ENCODE results near the gene ALDH3A1. TPM values are rescaled to one million over a fixed set of nuclear protein-coding genes. Genes with fewer than 3 reads are reported as not detected.
A peak's percentile ranks its signal among the peaks of the same experiment; 100 is the strongest.

ALDH3A1 gene
- total and polyA plus RNA-seq, 10 of the 15 experiments (the other 5 are each of a cell fraction or from before 2014, with no cell fraction given), result 0.20 TPM; not detected in 9

GRCh38 chr17:19755392-19755791 lies 7.3 kb upstream of the ALDH3A1 start:
- no peaks in the 10 kb centered on the region for H3K79me2 ChIP-seq (ENCODE audit: control insufficient read depth, insufficient read depth, low read length)
- no peak overlapping the region for H3K4me3 ChIP-seq
- ChIA-PET POLR2A (interaction anchor here (1.8 kb wide), 1 partner anchor 377 kb away, joined by 4 read pairs; the partner anchor contains the start of gene MAPK7), RAD21 (ENCODE audit: unreplicated experiment) (interaction anchor here (0.8 kb wide), 1 partner anchor 107 kb away, joined by 6 read pairs; the partner anchor contains the start of gene ALDH3A2), SMC1A (ENCODE audit: uncharacterized antibody, unreplicated experiment) (interaction anchor here (1.1 to 1.4 kb wide), 2 partner anchors 8 to 107 kb away, joined by 3 to 5 read pairs; partner anchors contain the start of gene ALDH3A2), CTCF (interaction anchor here (0.6 to 2.5 kb wide), 5 partner anchors 8 to 108 kb away, joined by 3 to 11 read pairs (median 7); no protein-coding TSS in a partner anchor)
- H3K27ac ChIP-seq (ENCODE audit: control insufficient read depth, insufficient read depth), result peak overlapping the region; percentile 6; the same call in 1 of the 2 replicates
- intact Hi-C loops (cut with micrococcal nuclease; ENCODE audit: unreplicated experiment) (no loop called here), in situ Hi-C loops (cut with MboI) (no loop called here)
- peaks cover 38% of the 10 kb centered on the region for H3K4me1 ChIP-seq (ENCODE audit: control insufficient read depth, insufficient read depth, low read length)
- H3K27me3 ChIP-seq (replicated peaks in 1 of 2; ENCODE audit: control insufficient read depth in 2 of 2, insufficient read depth in 2 of 2, low read length in 1 of 2), result no peaks in the 10 kb centered on the region
- 72% methylated on average over 6 of the region's 6 CpGs for WGBS (ENCODE audit: insufficient coverage, insufficient replicate concordance, low lambda C conversion rate, missing lambda C conversion rate)
- H3K36me3 ChIP-seq (ENCODE audit: control insufficient read depth in 2 of 2, insufficient read depth in 2 of 2, low read length in 1 of 2), result no peaks in the 10 kb centered on the region
- ATAC-seq (0 out of 3 replicates have a peak, but pooled peaks have one; percentile 21), FAIRE-seq (no peak), DNase-seq (ENCODE audit: low read depth, low spot score) (no peak)
- H3K9ac ChIP-seq (ENCODE audit: control insufficient read depth, insufficient read depth, low read length), result no peak overlapping the region
- H4K20me1 ChIP-seq (ENCODE audit: control insufficient read depth, insufficient read depth), result no peaks in the 10 kb centered on the region
- H2AFZ ChIP-seq (ENCODE audit: control insufficient read depth, low read depth, low read length), result no peak overlapping the region
- H3K4me2 ChIP-seq (ENCODE audit: control insufficient read depth, insufficient read depth), result peak overlapping the region; percentile 48
- no TSS peak for BruUV-seq (replicated peaks)
- TF ChIP-seq NBN (IDR thresholded peaks at IDR 0.05) (no peak), IRF4 (IDR thresholded peaks at IDR 0.05; ENCODE audit: low read depth, low read length) (no peak), HCFC1 (IDR thresholded peaks at IDR 0.05; ENCODE audit: low read length) (no peak), IRF3 (IDR thresholded peaks at IDR 0.05) (no peak), HDGF (IDR thresholded peaks at IDR 0.05) (no peak), HDAC2 (IDR thresholded peaks at IDR 0.05) (no peak), ZNF592 (IDR thresholded peaks at IDR 0.05) (no peak), E4F1 (IDR thresholded peaks at IDR 0.05; ENCODE audit: borderline replicate concordance, partially characterized antibody) (no peak), ZNF274 (IDR thresholded peaks at IDR 0.05; ENCODE audit: insufficient read depth, insufficient read length) (no peak), EED (IDR thresholded peaks at IDR 0.05; ENCODE audit: low read depth) (no peak), HSF1 (IDR thresholded peaks at IDR 0.05; ENCODE audit: low read depth, low read length) (no peak)
- no peaks in the 10 kb centered on the region for H3K9me3 ChIP-seq (replicated peaks; ENCODE audit: control insufficient read depth, insufficient read depth, low read length)

Measured in GM12878 (cell line).